GM23248 (cell line): ENCODE results near the gene SLC29A4. TPM values are rescaled to one million over a fixed set of nuclear protein-coding genes. Genes with fewer than 3 reads are reported as not detected.
A peak's percentile ranks its signal among the peaks of the same experiment; 100 is the strongest.
"Not testable (repeated sequence)": the region's sequence is repeated elsewhere in the genome, so short reads cannot be mapped to it uniquely, and the experiment has no call there.

Source experiments
- DNase-seq: peaks from one replicate; pipeline ENCODE4 v3.0.0-alpha.2; 2015
- H2AFZ ChIP-seq: fragments of 200-600 bp; sonication (generic); 2 replicates; pipeline ENCODE4 v1.6.1; 2016; ENCODE audit warnings: antibody characterized with exemption
- H3F3A ChIP-seq: fragments of 200-600 bp; sonication (generic); 2 replicates; pipeline ENCODE4 v1.6.1; 2016; ENCODE audit warnings: mild to moderate bottlenecking, antibody characterized with exemption, mixed run types; ENCODE audit not compliant: insufficient read depth
- H3K27ac ChIP-seq: fragments of 200-600 bp; sonication (generic); 2 replicates; pipeline ENCODE4 v1.5.1; 2016; ENCODE audit warnings: mild to moderate bottlenecking
- H3K27me3 ChIP-seq: fragments of 200-600 bp; sonication (generic); replicated peaks from 2 replicates; pipeline ENCODE4 v1.6.1; 2016; ENCODE audit warnings: mild to moderate bottlenecking; ENCODE audit not compliant: insufficient read depth
- H3K36me3 ChIP-seq: fragments of 200-600 bp; sonication (generic); 2 replicates; pipeline ENCODE4 v1.6.1; 2016; ENCODE audit warnings: low read depth, mild to moderate bottlenecking
- H3K4me1 ChIP-seq: fragments of 200-600 bp; sonication (generic); 2 replicates; pipeline ENCODE4 v1.6.1; 2016; ENCODE audit warnings: mild to moderate bottlenecking; ENCODE audit not compliant: insufficient read depth
- H3K4me2 ChIP-seq: fragments of 200-600 bp; sonication (generic); one replicate; pipeline ENCODE4 v1.6.1; 2016; ENCODE audit warnings: mild to moderate bottlenecking; ENCODE audit not compliant: unreplicated experiment
- H3K4me3 ChIP-seq: fragments of 200-600 bp; sonication (generic); 2 replicates; pipeline ENCODE4 v1.5.1; 2016; ENCODE audit warnings: mild to moderate bottlenecking
- H3K79me2 ChIP-seq: fragments of 200-600 bp; sonication (generic); 2 replicates; pipeline ENCODE4 v1.6.1; 2016; ENCODE audit warnings: mild to moderate bottlenecking; ENCODE audit not compliant: insufficient read depth
- H3K9ac ChIP-seq: fragments of 200-600 bp; sonication (generic); 2 replicates; pipeline ENCODE4 v1.6.1; 2016; ENCODE audit warnings: mild to moderate bottlenecking
- H3K9me2 ChIP-seq: fragments of 200-600 bp; sonication (generic); 2 replicates; pipeline ENCODE4 v1.6.1; 2016; ENCODE audit warnings: mixed run types, mild to moderate bottlenecking, moderate library complexity; ENCODE audit not compliant: insufficient read depth
- H3K9me3 ChIP-seq: fragments of 200-600 bp; sonication (generic); one replicate; pipeline ENCODE4 v1.6.1; 2017; ENCODE audit warnings: low read depth
- H4K20me1 ChIP-seq: fragments of 200-600 bp; sonication (generic); 2 replicates; pipeline ENCODE4 v1.6.0; 2016; ENCODE audit not compliant: insufficient read depth
- EZH2 ChIP-seq: fragments of 200-600 bp; sonication (generic); IDR thresholded peaks from 2 replicates; pipeline ENCODE4 v1.6.1; 2018; ENCODE audit warnings: antibody characterized with exemption, mild to moderate bottlenecking; ENCODE audit not compliant: insufficient read depth, poor library complexity, severe bottlenecking
- EZH2phosphoT487 ChIP-seq: fragments of 200-600 bp; sonication (generic); IDR thresholded peaks from 2 replicates; pipeline ENCODE4 v1.6.1; 2018; ENCODE audit warnings: antibody characterized with exemption, moderate library complexity, mild to moderate bottlenecking, low read depth; ENCODE audit not compliant: insufficient read depth
- WGBS, 2 experiments: methylation state at CpG; one replicate each; pipeline ENCODE4 v1.1.6; 2015 to 2017; ENCODE audit warnings: low lambda C conversion rate in 2 of 2, low coverage in 1 of 2; ENCODE audit errors: missing lambda C conversion rate in 2 of 2; 5-methylcytosine and 5-hydroxymethylcytosine counted together
- in situ Hi-C: fragments of 300-500 bp; cut with MboI; formaldehyde crosslinking; loops from 2 replicates; pipeline ENCODE4 v1.15.0; 2020
- polyA plus RNA-seq: library from polyadenylated mRNA; unstranded; fragments of >200 nt; fragmentation: Nextera tagmentation; extraction: Ambion mirVana; gene quantifications from 2 replicates; pipeline ENCODE4 v1.2.1, GENCODE V29; 2016
- total RNA-seq: library from RNA; depleted of rRNA; stranded (reverse); fragments of >200 nt; shearing (Covaris generic); gene quantifications from 2 replicates; pipeline ENCODE4 v1.2.3, GENCODE V29; 2014

Gene SLC29A4
- total and polyA plus RNA-seq, 2 experiments from 2014 or later = 0.35 to 1.2 TPM

DNA sequence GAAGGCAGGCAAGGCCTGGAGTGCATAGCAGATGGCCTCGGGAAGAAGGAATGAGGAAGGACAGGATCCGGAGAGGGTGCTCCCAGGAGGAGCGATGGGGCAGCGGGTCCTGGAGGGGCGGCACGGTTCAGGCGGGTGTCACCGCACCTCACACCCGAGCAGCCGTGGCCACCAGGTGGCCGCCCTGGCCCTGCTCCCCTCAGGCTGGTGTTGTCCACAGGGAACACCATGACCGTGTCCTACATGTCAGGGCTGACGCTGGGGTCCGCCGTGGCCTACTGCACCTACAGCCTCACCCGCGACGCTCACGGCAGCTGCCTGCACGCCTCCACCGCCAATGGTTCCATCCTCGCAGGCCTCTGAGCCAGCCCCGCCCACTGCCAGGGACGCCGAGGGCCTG, 19.8 kb downstream of the SLC29A4 start:
- no peak overlapping the region for H3K4me2 ChIP-seq
- no peaks in the 10 kb centered on the region for H4K20me1 ChIP-seq
- H3K27me3 ChIP-seq = no peaks in the 10 kb centered on the region
- H3K9me3 ChIP-seq = no peaks in the 10 kb centered on the region
- no peak for TF ChIP-seq EZH2
- no peak for TF ChIP-seq EZH2phosphoT487
- no peak overlapping the region for H3K4me3 ChIP-seq
- H3K4me1 ChIP-seq = no peaks in the 10 kb centered on the region
- no peaks in the 10 kb centered on the region for H3K36me3 ChIP-seq
- no peaks in the 10 kb centered on the region for H3K9me2 ChIP-seq
- H3K79me2 ChIP-seq = no peaks in the 10 kb centered on the region
- in situ Hi-C loops = no loop called here
- DNase-seq = no peak
- H3K27ac ChIP-seq = no peak overlapping the region
- no peak overlapping the region for H2AFZ ChIP-seq
- H3K9ac ChIP-seq = no peak overlapping the region
- WGBS, 2 experiments = 55 to 65% methylated on average over 19 to 24 of the region's 25 CpGs
- H3F3A ChIP-seq = peaks cover 5% of the 10 kb centered on the region; the same call in 1 of the 2 replicates

DNA sequence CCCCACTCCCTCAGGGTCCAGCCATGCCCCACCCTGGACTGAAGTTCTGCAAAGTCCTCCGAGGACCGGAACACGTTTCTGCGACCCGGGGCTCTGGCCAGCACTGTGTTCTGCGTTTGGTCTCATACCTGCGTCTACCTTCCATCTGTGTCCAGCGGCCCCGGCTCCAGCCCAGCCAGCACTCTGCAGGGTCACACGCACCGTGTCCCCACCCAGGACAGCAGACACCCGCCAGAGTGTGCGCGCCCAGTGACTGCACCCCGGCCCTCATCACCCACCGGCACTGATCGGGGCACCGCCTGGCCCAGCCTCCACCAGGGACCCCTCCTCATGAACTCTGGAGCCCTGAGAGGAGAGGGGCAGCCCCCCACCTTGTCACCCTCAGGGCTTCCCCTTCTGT, 20.3 kb downstream of the SLC29A4 start:
- in situ Hi-C loops = no loop called here
- TF ChIP-seq EZH2 (no peak), EZH2phosphoT487 (no peak)
- H3K4me2 ChIP-seq = no peak overlapping the region
- no peak overlapping the region for H3K9ac ChIP-seq
- no peaks in the 10 kb centered on the region for H3K4me1 ChIP-seq
- DNase-seq = no peak
- no peaks in the 10 kb centered on the region for H4K20me1 ChIP-seq
- H3K27me3 ChIP-seq = no peaks in the 10 kb centered on the region
- no peak overlapping the region for H3K27ac ChIP-seq
- H3F3A ChIP-seq = peaks cover 5% of the 10 kb centered on the region; the same call in 1 of the 2 replicates
- H3K9me2 ChIP-seq = no peaks in the 10 kb centered on the region
- WGBS, 2 experiments = 77 to 84% methylated on average over 17 to 18 of the region's 18 CpGs
- H3K36me3 ChIP-seq = no peaks in the 10 kb centered on the region
- H3K9me3 ChIP-seq = no peaks in the 10 kb centered on the region
- H3K79me2 ChIP-seq = no peaks in the 10 kb centered on the region
- no peak overlapping the region for H3K4me3 ChIP-seq
- H2AFZ ChIP-seq = no peak overlapping the region

DNA sequence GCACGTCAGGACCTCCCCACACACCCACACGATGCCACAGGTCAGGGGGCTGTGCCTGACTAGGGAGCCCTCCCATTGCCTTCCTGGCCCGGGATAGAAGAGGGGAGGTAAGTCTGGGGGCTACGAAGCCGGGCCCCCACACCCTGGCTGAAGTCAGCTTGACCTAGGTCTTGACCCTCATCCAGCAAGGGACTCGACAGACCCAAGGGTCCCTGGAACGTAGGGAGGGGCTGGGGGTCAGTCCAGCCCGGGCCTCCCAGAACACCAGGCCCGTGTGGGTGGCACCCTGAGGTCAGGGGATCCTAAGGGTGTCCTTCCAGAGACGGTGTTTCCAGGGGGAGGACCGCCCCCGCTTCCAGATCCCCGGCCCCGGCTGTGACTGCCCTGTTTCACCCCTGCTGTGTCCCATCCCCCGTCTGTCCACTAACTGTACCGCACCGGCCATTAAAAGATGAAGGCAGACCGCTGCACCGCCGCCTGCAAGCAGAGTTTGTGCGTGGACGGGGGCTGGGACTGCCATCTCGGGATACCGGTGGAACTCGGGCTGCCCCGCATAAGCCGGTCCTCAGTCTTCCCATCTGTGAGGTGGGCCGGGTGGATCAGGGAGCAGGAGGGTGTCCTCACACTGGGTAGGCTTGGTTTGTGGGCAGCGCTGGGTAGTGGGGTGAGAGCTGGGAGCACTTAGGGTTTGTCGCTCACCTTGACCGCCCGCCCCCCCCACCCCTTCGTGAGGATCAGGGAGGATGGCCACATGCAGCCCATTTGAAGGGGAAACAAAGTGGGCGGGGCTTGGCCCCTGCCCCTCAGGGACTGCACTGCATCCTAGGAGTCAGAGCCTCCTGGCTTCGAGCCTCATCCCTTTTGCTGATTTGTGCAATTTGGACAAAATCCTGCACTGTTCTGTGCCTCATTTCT, 21.1 kb downstream of the SLC29A4 start:
- WGBS, 2 experiments = 55 to 56% methylated on average over 33 to 35 of the region's 35 CpGs
- H3K4me1 ChIP-seq = no peaks in the 10 kb centered on the region
- no peaks in the 10 kb centered on the region for H3K79me2 ChIP-seq
- H3K9me2 ChIP-seq = no peaks in the 10 kb centered on the region
- H2AFZ ChIP-seq = no peak overlapping the region
- in situ Hi-C loops = no loop called here
- DNase-seq = peak; percentile 24
- no peaks in the 10 kb centered on the region for H4K20me1 ChIP-seq
- no peak overlapping the region for H3K9ac ChIP-seq
- H3F3A ChIP-seq = peaks cover 5% of the 10 kb centered on the region; the same call in 1 of the 2 replicates
- no peak overlapping the region for H3K4me2 ChIP-seq
- no peaks in the 10 kb centered on the region for H3K27me3 ChIP-seq
- no peaks in the 10 kb centered on the region for H3K9me3 ChIP-seq
- H3K36me3 ChIP-seq = no peaks in the 10 kb centered on the region
- TF ChIP-seq EZH2phosphoT487 = no peak
- TF ChIP-seq EZH2 = no peak
- H3K4me3 ChIP-seq = no peak overlapping the region
- H3K27ac ChIP-seq = no peak overlapping the region

DNA sequence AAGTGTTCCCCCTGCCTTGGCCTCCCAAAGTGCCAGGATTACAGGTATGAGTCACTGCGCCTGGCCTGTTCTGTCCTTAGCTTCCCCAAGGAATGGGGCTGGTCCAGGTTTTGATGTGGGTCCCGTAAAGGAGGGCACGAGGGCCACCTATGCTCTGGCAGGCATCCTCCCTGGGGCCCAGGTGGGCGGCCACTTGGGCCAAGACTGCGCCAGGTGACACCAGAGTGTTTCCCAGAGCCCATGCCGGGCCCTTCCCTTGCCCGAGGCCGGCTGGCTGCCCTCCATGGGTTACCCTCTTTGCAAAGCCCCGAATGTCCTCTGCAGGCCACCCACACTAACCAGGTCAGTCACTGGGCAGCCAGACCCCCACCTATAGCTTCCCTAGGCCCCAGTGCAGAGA, 22.3 kb downstream of the SLC29A4 start:
- not testable (repeated sequence) for H3K27ac ChIP-seq, H3K9me2 ChIP-seq, H3K4me3 ChIP-seq

DNA sequence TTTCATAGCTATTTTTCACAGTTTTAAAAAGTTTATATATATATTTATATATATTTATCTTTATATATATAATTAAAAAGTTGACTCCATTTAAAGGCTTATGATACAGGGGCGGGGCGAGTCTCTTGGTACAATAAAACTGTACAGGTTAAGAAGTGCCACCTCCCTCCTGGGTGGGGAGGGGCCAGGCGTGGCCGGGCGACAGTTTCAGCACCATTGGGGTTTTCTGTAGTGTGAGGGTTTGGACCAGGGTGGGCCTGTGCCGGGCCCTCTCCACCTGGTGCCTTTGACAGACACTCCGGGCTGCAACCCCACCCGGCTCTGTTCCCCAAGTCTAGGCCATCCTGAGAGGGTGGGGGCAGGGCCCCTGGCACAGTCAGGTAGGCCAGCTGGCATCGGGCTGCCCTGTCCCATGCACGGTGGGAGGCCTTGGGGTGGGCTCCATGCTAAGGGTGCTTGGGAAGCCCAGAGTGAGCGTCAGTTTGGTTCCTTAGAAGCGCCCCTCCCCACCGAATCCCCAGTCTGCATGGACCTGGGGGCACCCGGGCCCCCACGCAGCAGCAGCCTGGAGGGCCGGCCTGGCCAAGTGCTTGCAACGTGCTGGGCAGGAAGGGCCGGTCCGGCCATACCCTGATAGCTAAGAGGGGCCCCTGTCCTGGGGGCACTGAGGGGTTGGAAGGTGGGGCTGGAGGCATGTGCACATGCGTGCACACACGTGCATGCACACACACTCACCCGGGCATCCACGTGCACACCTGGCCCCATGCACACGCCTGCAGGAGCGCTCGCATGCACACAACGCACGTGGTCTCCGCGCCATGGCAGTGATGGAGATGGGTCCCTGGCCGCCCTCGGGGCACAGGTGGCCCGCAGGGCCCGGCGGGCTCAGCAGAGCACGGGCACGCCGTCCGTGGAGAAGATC, 24.7 kb downstream of the SLC29A4 start:
- H3K27me3 ChIP-seq, H4K20me1 ChIP-seq, H3K9me2 ChIP-seq, H2AFZ ChIP-seq, H3K4me3 ChIP-seq, H3K27ac ChIP-seq, H3K4me1 ChIP-seq, DNase-seq, in situ Hi-C loops, H3F3A ChIP-seq, H3K4me2 ChIP-seq, H3K9me3 ChIP-seq, H3K9ac ChIP-seq, H3K79me2 ChIP-seq, H3K36me3 ChIP-seq: not testable (repeated sequence)
- 85 to 89% methylated on average over 34 to 39 of the region's 39 CpGs for WGBS, 2 experiments

More for the DNA sequence above, 22.3 kb downstream of the SLC29A4 start:
- DNase-seq, H3K4me2 ChIP-seq, H3K4me1 ChIP-seq, H3K79me2 ChIP-seq, H3K9me3 ChIP-seq, H4K20me1 ChIP-seq, H3F3A ChIP-seq, H3K27me3 ChIP-seq, H3K36me3 ChIP-seq, H3K9ac ChIP-seq, in situ Hi-C loops, H2AFZ ChIP-seq: not testable (repeated sequence)
- WGBS, 2 experiments = 93 to 99% methylated on average over 8 to 9 of the region's 9 CpGs
